GM19043 (cell line): ENCODE results near the gene IQCN.

Experiments
- ATAC-seq: cut with Tn5 transposase; IDR thresholded peaks from one replicate; pipeline ENCODE4 v1.9.1; 2021; ENCODE audit warnings: low read depth; ENCODE audit not compliant: unreplicated experiment

IQCN gene

GRCh38 chr19:18245297-18245696 lies 29.0 kb downstream of the IQCN start:
- no peak for ATAC-seq

- ATAC-seq = no peak
These were observed 34.9 kb downstream of the IQCN start for GRCh38 chr19:18239303-18239702.

DNA sequence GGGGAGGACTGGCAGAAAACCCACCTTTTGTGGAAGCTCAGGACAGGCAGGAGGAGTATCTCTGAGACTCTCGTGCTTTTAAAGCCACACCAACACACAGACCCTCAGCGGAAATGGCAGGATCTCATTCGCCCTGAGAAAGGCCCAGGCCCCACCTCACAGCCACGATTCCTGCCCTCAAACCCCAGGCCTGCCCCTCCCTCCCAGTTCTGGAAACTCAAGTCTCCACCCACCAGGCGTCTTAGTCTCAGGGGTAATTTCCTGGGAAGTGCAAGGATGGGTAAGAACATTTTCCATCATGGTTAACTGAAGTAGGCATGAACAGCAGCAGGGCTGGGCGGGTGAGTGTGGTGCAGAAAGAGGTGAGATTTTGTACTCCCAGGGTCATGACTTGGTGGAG lies 40.1 kb downstream of the IQCN start:
- no peak for ATAC-seq

DNA sequence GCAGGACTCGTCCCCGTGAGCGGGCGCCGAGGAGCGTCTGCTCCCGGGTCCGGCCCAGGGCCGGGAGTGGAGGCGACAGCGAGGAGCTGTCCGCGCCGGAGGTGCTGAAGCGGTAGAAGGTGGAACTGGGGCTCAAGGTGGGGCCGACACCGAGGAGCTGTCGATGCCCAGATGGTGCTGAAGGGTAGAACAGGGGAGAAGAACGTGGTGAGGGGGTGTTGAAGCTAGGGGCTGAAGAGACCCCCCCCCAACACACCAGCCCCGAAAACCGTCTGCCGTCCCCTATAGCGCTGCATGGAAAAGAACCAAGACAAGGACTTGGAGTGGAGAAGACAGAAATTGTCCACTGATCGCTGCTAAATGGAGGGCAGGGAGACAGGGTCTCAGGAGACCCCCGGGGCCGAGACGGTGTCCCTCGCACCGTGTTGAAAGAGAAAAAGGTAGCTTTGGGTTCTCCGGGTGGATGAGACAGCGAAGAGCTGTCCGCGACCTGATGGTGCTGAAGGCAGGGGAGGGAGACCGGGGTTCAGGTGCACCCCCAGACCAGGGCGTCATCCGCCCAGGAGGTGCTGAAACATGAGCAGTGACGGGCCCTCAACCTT lies 40.9 kb downstream of the IQCN start:
- ATAC-seq = no peak

DNA sequence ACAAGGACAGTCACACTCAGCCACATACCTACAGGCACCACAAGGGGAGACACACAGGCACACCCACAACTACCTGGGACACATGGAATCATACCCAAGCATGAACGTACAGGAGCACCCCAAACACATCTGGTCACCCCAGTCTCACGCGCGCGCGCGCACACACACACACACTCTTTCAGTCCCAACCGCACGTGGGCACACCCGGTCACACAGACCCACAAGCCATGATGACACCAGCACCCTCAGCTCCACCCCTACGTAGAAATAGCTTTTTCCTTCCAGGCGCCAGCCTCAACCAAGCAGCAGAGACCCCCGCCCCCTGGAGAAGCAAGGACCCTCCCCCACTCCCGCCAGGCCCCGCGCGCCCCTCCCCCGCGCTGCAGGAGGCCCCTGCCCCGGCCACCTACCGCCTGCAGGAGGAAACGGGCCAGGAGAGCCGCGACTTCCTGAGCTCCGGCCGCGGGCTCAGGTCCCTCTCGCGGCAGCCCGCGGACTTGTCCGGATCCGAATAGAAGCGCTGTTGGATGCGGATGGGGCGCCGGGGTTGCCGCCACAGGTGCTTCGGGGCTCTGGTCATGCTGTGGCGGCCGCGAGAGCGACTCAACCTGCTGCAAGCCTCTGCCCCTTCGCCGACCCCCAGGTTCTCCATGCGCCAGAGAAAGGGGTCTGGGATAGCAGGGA lies 41.6 kb downstream of the IQCN start:
- ATAC-seq = no peak

DNA sequence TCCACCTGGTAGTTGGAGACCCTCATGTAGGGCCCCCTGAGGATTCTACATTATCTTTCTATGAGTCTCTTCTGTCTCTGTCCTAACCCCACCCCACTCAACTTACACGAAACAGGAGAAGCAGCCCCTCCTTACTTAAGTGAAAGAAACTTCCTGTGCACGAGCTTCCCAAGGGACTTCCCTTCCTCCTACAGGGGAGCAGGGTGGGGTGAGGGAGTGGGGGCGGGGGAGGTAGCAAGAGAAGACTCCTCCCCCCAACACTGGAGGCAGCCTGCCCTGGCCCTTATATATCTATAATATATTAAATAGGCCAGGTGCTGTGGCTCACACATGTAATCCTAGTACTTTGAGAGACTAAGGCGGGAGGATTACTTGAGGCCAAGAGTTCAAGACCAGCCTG lies 42.5 kb downstream of the IQCN start:
- no peak for ATAC-seq

DNA sequence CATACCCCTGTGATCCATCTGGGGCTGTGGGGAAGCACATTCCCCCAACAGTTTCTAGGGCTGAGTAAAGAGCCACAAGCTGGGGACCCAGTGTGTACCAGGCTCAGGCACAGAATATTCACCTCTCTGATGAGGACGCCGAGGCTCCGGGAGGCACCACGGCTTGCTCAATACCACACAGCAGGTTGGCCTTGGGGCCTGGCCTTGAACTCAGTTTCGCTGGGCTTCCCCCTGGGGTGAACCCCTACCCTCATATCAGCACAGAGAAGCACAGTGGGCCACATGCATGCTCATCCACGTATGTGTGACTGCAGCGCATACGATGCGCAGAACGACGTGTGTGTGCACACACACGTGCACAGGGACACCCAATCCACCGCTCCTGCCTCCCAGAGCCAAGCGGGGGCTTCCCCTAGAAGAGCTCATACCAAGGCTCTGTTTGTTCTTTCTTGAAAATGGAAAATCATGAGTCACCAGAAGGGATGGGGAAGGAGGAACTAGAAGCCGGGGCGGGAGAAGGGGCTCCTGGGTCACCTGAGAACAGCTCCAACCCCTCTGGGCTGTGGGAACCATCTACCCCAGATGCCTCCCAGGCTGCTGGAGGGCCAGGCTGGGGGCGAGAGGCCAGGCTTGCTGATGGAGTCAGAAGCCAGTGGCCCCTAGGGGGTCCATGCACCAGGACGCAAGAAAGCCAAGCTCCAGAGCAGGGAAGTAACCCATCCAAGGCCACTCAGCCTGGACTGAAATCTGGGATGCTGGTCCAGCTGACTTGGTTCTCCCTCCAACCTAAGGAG lies 43.1 kb downstream of the IQCN start:
- ATAC-seq = no peak

GRCh38 chr19:18229915-18230314 lies 44.3 kb downstream of the IQCN start:
- ATAC-seq = no peak

GRCh38 chr19:18229474-18229873 lies 44.8 kb downstream of the IQCN start:
- ATAC-seq = no peak

GRCh38 chr19:18227781-18228271 lies 46.4 kb downstream of the IQCN start:
- ATAC-seq = no peak

DNA sequence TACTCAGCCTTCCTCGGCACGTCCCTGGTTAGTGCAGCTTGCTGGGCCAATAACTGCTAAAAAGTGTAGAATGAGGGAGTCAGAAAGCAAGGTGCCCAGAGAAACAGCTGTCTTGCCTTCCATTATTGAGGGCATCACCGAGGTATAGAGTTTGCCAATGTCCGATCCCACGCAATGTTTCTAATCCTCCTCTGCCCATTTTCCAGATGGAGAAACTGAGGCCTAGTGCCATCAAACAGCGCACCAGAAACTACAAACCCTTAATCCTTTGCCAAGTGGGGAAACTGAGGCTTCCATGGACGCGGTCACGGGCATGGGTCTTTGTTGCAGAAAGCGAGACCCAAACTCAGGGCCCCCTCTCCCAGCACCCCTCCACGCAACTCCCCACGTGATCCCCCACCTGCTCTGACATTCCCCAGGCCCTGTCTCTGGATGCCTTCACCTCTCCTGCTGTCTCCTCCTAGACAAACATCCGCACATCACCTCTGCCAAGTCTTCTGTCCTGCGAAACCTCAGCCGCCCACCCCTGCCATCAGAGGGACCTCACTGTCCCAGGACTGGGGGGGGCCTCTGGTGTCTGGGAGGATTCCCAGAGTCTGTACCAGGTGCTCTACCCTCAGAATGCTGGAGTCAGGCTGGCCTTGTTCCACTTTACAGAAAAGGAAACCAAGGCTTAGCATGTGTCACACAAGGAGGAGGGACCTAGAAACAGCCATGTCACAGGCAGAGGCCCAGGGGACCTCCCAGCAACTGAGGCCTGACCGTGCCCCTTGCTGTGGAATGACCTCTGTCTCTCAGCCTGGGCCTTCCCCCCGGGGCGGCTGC lies 47.1 kb downstream of the IQCN start:
- no peak for ATAC-seq

DNA sequence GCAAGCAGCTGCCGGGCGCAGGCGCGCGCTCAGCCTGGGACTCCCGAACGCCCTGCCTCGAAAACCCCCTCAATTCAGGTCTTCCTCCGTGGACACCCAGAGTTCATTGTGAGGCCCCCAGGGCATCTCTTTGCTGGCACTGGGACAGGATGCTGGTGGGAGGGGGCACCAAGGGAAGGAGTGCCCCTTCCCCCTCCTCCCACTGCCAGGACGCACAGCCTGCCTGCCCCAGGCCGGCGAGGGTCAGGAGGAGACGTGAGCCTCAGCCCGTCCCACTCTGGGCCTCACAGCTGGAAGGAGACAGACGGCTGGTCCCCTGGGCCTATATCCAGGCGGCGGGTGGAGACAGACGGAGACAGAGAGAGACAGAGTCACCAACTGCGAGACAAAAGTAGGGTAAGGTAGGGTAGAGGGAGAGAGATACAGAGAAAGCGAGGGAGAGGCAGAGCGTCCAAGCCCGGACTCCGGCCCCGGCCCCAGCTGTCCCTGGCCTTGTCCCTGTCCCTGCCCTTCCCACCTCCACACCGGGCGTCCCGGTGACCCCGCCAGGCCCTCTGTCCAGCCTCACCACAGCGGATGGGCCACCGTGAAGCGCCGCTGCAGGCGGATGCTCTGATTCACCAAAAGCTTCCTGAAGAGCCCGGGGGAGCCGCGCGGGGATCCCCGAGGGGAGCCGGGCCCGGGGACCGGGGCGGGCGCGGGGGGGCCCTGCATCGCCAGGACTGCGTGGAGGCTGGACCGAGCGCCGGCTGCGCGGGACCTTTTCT lies 48.4 kb downstream of the IQCN start, which contains the start of gene PDE4C:
TSS of gene PDE4C (minus strand) at position 737 of the 767 bp plus-strand sequence. CDS start at position 714, 23 bp downstream.
- no peak for ATAC-seq

- no peak for ATAC-seq
These were observed 48.9 kb downstream of the IQCN start for GRCh38 chr19:18225355-18225701.

- ATAC-seq = peak; percentile 91
These were observed 49.5 kb downstream of the IQCN start for GRCh38 chr19:18224525-18225354.

GRCh38 chr19:18223860-18224524 lies 50.3 kb downstream of the IQCN start:
- no peak for ATAC-seq

- no peak for ATAC-seq
These were observed 52.2 kb downstream of the IQCN start for GRCh38 chr19:18221815-18222725.

- no peak for ATAC-seq
These were observed 53.5 kb downstream of the IQCN start for GRCh38 chr19:18220632-18221275.
